HG02840 (cell line): Measurements from ENCODE around the gene CES5A.
"Not testable (repeated sequence)": the region's sequence is repeated elsewhere in the genome, so short reads cannot be mapped to it uniquely, and the experiment has no call there.

Experiments used
- ATAC-seq: cut with Tn5 transposase; IDR thresholded peaks from one replicate; pipeline ENCODE4 v1.9.1; 2021; ENCODE audit warnings: mild to moderate bottlenecking, moderate library complexity, moderate number of reproducible peaks; ENCODE audit not compliant: unreplicated experiment, low FRiP score

CES5A gene

GRCh38 chr16:55832425-55832772, 42.8 kb downstream of the CES5A start:
- ATAC-seq, result no peak

DNA sequence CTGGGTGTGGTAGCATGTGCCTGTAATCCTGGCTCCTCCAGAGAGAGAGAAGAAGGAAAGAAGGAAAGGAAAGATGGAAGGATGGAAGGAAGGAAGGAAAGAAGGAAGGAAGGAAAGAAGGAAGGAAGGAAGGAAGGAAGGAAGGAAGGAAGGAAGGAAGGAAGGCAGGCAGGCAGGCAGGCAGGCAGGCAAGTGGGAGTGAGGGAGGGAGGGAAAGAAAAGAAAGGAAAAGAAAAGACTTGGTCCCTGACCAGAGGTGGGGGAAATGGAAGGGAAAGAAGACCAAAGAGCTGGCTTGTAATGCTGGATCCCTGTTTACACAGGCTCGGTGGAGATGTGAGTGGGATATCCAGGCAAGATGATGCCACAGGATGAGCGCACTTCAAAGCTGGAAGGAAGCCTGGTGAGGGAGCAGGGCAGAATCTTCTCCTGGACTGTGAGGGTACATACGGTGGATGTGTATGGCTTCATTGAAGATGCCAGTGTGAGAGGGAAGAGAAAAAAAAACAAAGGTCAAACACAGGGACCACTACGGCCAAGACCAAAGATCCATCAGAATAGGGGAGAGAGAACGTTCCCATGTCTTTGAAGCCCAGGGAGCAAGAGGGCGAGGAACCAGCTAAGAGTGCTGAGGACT, 44.4 kb downstream of the CES5A start:
- ATAC-seq, result no peak

DNA sequence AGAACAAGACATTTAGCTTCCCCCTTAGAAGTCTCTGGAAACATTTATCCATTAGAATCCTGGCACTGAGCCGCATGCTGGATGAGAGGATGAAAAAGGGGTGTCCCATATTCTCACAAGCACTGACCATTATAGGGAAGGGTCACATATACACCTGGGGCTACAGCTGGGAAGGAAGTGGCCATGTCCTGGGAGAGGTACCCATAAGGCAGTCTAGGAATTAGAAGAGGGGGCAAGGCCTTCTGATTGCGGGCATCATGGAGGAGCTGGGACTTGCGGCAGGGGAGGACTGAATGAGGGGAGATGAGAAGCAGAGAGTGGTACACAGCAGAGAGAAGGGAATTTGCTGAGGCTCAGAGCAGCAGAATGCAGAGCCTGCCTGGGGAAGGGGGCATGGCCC, 45.9 kb downstream of the CES5A start:
- not testable (repeated sequence) for ATAC-seq

DNA sequence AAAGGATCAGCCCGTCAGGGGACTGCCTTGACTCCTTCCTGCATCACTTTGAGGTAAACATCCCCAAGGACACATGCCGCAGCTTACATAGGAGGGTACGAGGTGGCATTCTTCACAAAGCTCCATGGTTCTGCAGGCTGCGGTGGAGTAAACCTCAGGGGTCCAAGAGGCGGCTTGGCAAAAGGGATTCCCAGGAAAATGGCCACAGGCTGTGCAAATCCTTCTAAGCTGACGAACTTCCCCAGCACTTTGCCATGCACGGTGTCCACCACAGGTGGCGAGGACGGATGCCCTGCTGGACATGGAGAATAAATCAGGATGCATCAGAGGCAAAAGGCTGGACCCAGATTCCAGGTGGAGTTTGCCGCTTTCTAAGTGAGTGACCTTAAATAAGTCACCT, 46.5 kb downstream of the CES5A start:
- no peak for ATAC-seq

GRCh38 chr16:55825115-55825728, 50.0 kb downstream of the CES5A start:
- no peak for ATAC-seq

- no peak for ATAC-seq
Measured at GRCh38 chr16:55824473-55825000, 50.6 kb downstream of the CES5A start.

- no peak for ATAC-seq
Measured at GRCh38 chr16:55822280-55822810, 52.8 kb downstream of the CES5A start.

DNA sequence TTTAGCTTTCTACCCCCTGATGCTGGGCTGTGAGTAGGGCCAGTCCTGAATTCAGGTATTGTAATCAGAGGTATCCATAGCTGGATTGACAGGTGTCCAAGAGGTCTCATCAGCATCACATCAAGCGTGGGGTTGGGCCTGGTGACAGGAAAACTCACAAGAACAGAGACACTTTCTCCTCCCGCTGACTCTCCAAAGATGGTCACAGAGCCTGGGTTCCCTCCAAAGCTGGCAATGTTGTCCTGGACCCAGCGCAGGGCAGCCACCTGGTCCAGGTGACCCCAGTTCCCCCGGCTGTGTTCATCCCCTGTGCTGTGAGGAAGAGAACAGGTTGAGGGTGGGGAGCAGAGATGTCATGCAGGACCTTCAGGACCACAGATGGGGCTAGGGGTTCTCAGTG, 54.0 kb downstream of the CES5A start:
- ATAC-seq, result no peak

DNA sequence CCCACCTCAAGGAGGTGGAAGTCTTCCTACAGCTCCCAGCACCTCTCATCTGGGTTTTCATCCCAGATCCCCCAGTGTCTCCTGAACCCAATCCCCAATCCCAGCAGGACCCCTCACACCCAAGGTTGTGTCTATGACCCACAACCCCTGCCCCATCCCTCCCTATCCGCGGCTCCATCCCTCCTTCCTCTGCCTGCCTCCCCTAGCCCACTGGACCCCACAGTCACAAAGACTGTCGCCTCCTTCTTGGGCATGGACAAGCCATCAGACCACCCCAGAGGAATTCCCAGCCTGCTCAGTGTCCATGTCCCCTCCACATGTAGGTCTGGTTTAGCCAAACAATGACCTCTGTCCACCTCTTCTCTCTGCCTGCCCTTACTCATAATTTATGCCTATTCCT, 54.6 kb downstream of the CES5A start:
- no peak for ATAC-seq

DNA sequence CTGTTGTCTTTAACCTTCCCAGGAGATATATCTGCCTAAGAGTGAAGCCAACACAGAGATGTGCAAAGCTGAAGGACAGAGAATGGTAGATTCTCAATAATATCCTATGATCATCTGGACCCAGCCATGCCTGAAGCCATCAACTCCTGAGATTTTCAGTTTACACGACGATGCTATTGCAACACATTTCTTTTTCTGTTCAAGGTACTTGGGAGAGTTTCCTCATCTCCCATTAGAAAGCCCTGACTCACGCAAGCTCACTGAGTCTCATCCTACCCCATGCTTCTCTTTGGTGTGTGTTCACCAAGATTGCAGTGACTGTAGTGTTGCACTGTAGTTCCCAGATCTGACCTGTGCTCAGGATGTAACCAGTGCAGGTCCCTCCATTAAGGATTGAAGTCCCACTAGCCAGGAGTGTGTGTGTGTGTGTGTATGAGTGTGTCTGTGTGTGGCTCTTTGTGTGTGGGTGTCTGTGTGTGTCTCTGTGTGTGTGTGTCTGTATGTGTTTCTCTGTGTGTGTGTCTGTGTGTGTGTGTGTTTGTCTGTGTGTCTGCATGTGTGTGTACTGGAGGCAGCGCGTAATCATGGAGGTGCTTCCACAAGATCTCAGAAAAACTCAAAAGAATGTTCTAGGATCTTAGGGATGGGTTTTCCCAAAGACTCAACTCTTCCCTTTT, 57.8 kb downstream of the CES5A start:
- no peak for ATAC-seq

DNA sequence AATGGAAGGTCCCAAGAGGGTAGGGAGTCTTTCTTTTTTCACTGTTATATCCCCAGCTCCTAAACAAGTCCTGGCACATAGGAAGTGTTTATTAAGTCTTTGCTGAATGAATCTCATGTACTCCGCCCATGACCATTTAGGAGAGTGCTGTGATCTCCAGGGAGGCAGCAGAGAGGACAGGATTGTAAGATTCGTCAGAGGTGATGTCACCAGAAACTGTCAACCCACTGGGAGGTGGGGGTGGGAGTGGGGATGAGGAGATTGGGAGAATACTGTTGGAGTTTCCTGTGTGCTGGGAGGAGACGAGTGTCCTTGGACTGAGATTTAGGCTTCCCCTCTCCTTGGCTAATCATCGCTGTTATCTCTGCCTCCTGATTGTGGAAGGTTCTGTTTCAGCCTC, 59.0 kb downstream of the CES5A start:
- not testable (repeated sequence) for ATAC-seq

GRCh38 chr16:55815320-55815719, 59.9 kb downstream of the CES5A start:
- no peak for ATAC-seq

DNA sequence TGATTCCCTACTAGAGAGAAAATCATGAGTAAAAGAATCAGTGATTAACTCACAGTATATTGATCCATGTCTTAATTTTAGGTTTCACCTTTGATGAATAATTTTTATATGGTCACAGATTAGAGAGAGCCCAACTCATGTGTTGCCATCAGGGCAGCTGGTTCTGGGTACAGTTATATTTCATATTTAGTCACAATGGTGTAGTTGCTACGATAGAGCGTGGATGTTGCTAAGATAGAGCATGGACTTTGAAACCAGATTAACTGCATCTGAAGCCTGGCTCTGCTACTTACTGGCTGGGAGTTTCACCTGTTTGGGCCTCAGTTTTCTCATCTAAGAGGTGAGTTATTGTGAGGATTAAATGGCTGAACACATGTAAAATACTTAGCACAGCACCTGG, 61.0 kb downstream of the CES5A start:
- ATAC-seq, result not testable (repeated sequence)

GRCh38 chr16:55813730-55814129, 61.4 kb downstream of the CES5A start:
- ATAC-seq, result not testable (repeated sequence)

DNA sequence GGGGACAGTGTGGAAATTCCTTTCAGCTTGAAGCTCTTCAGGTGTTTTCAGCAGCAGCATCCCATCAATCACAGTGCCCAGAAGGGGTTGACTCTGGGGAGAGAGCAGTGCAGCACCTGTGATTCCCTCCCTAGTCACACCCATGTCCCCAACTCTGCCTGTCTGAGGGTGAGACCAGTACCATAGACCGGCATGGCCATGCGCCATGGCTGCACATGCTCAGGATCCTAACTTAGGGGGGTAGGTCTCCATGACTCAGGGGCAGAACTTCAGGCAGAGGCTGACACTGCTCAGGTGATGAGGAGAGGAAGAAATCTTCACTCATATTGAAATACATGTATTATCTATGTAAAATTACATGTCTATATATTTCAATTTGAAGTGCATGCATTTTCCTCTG, 62.2 kb downstream of the CES5A start:
- ATAC-seq, result no peak

DNA sequence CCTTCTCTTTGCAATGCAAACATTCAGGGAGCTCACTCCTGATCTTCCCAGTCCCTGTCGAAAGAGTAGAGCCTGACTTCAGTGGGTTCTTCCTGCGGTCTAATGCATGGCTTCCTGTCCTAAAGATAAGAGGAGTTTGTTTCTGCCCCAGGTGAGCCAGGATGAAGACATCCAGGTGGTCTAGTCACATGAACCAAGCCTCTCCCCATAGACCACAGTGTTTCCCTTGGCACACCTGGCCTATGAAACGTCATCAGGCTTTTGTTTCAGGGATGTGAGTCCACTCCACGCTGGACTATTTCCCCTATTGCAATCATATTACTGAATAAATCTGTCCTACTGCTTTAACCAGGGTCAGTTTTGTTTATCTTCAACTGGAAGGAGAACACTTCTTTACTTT, 63.4 kb downstream of the CES5A start:
- ATAC-seq, result no peak

DNA sequence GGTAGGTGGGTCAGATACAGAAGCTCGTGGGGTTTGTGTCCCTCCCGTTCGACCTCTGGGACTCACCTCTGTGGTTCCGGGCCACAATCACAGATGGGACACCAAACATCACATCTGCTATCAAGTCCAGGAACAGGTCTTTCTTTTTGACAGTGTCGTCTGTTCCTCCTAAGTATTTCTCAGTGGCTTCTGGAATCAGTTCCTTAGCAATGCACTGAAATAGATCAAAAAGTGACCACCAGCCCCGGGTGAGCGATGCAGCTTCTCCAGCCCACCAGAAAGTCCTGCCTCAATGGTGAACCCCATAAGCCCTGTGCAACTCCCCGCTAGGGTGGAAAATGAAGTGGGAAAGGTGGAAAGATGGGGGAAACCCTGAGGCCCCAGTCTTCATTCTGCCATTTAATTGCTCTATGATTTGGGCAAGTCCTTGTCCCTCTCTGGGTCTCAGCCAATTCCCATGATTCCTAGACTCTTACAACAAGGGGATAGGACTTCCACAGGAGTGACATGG, 64.7 kb downstream of the CES5A start:
- no peak for ATAC-seq

GRCh38 chr16:55809851-55810250, 65.3 kb downstream of the CES5A start:
- no peak for ATAC-seq

DNA sequence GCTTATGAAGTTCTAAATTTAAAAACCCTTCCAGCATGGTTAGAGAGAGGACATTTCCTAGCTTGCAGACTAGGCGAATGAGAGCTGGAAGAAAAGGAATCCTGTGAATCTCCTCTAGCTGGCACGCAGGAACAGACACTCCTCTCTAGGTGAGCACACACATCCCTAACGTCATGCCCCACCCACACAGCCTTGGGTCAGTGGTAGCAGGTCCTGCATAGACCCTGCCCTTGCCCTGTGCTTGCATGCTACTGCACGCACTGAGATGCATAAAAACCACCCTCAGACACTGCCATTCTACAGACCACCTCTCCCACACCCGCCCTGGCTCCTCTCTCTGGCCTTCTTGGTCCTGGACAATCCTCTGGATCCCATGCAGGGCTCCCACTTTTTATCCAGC, 65.8 kb downstream of the CES5A start:
- no peak for ATAC-seq

DNA sequence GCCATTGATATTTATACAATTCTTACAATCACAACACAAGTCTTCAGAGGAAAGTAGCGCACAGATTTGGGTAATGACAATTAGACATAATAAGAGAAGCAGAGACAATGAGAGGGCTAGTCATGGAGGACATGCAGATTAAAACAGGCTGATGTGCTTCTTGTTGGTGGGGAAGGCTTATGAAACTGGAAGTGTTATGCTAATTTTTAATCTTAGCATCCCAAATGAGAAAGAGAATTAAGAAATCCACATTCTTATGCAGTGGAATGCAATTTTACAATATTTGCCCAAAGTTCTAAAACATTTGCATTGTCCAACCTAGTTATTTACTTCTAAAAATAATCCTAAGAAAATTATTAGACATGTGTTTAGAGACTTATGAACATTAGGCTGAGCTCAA, 66.9 kb downstream of the CES5A start:
- ATAC-seq, result not testable (repeated sequence)

DNA sequence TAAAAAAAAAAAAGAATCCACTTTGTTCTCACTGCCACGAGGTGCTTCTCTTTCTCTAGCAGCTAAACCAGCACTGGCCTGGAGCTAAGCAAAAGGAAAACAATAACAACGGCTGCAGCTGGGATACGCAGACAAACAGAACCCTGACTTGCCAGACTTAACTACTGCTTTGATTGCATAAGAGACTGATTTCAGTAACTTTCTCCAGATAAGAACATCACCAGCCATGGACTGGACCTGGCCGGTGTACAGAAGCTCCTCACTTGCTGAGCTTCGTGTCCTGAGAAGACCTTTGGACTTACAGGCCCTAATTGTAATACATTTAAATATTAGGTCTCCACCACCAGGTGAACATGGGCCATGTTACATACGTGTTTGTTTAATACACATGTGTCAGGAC, 70.1 kb downstream of the CES5A start:
- not testable (repeated sequence) for ATAC-seq
